HG03442 (cell line): Measurements from ENCODE around the gene GRIN3A.

Experiments
- ATAC-seq: cut with Tn5 transposase; IDR thresholded peaks from one replicate; pipeline ENCODE4 v1.9.1; 2021; ENCODE audit warnings: mild to moderate bottlenecking, moderate library complexity; ENCODE audit not compliant: unreplicated experiment

Gene GRIN3A

GRCh38 chr9:101706261-101706798, 32.1 kb downstream of the GRIN3A start:
- ATAC-seq: no peak

- peak; percentile 88 for ATAC-seq
Observed at GRCh38 chr9:101705135-101705661, 33.2 kb downstream of the GRIN3A start.

GRCh38 chr9:101702257-101702656, 36.2 kb downstream of the GRIN3A start:
- no peak for ATAC-seq

GRCh38 chr9:101693546-101694336, 44.7 kb downstream of the GRIN3A start:
- no peak for ATAC-seq

GRCh38 chr9:101691657-101692056, 46.8 kb downstream of the GRIN3A start:
- ATAC-seq: no peak

- no peak for ATAC-seq
Observed at GRCh38 chr9:101689039-101689438, 49.4 kb downstream of the GRIN3A start.

- ATAC-seq: no peak
Observed at GRCh38 chr9:101684665-101685064, 53.8 kb downstream of the GRIN3A start.

GRCh38 chr9:101683236-101683635, 55.2 kb downstream of the GRIN3A start:
- no peak for ATAC-seq

GRCh38 chr9:101677861-101678260, 60.6 kb downstream of the GRIN3A start:
- no peak for ATAC-seq

GRCh38 chr9:101675341-101675740, 63.1 kb downstream of the GRIN3A start:
- ATAC-seq: no peak

- ATAC-seq: no peak
Observed at GRCh38 chr9:101674165-101674564, 64.3 kb downstream of the GRIN3A start.

GRCh38 chr9:101673642-101674041, 64.8 kb downstream of the GRIN3A start:
- ATAC-seq: no peak

GRCh38 chr9:101671567-101671966, 66.9 kb downstream of the GRIN3A start:
- ATAC-seq: no peak

- ATAC-seq: no peak
Observed at GRCh38 chr9:101668421-101668820, 70.0 kb downstream of the GRIN3A start.

GRCh38 chr9:101664453-101664852, 74.0 kb downstream of the GRIN3A start:
- ATAC-seq: no peak

GRCh38 chr9:101652601-101653175, 85.8 kb downstream of the GRIN3A start:
- no peak for ATAC-seq

- ATAC-seq: peak; percentile 89
Observed at GRCh38 chr9:101650142-101650541, 88.3 kb downstream of the GRIN3A start.

- no peak for ATAC-seq
Observed at GRCh38 chr9:101648493-101648892, 90.0 kb downstream of the GRIN3A start.

- ATAC-seq: no peak
Observed at GRCh38 chr9:101639785-101640665, 98.4 kb downstream of the GRIN3A start.

GRCh38 chr9:101639311-101639710, 99.1 kb downstream of the GRIN3A start:
- no peak for ATAC-seq

GRCh38 chr9:101636247-101636646, 102.2 kb downstream of the GRIN3A start:
- ATAC-seq: no peak
